ENCODE measurements around the gene NELL2.
"Not testable (repeated sequence)": the region's sequence is repeated elsewhere in the genome, so short reads cannot be mapped to it uniquely, and the experiment has no call there.

Gene NELL2

DNA sequence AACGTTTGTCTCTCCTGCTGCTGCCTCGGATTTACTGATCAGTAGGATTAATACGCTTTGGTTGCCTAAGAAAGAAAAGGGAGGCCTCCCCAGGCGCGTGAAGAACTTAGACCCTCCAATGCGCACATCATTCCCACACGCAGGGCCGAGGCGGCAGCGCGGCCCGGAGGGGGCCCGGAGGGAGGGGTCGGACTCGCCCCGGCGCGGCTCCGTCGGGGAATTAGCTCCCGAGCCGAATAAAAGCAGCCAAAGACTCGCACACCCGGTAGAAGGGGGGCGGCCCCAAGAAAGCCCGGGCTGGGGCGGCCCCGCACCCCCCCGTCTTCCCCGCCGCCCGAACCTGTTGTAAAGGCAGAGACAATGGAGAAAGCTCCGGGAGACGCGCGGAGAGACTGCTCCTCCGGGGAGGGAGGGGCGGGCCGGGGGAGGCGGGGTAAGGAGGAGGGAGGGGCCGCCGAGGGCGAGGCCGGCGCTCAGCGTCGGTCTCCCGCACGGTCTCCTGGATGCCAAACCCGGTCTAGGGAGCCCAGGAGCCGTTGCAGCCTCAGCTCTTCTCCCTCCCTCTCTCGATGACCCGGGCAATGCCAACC, at the start of gene NELL2:
Gene NELL2, minus strand, starts transcription at position 362 of the 590 bp plus-strand sequence. CDS start 446 bp downstream, outside the sequence.
- Histone ChIP-seq H3K4me1 (ENCODE audit: control insufficient read depth, insufficient read depth, low read length, unreplicated experiment) (peaks cover 4% of the 10 kb centered on the region), H3K36me3 (ENCODE audit: insufficient read depth, low read length) (no peaks in the 10 kb centered on the region), H3K27ac (ENCODE audit: low read depth, low read length) (no peak within 1 kb of the TSS), H3K4me3 (ENCODE audit: low read depth, low read length) (peak within 1 kb of the TSS; percentile 76), H2AFZ (ENCODE audit: low read length, unreplicated experiment) (peak within 1 kb of the TSS; percentile 0), H3K27me3 (ENCODE audit: insufficient read depth, low read length) (peaks cover 75% of the 10 kb centered on the region), H3K79me2 (ENCODE audit: control insufficient read depth, insufficient read depth, low read length, unreplicated experiment) (no peaks in the 10 kb centered on the region)

DNA sequence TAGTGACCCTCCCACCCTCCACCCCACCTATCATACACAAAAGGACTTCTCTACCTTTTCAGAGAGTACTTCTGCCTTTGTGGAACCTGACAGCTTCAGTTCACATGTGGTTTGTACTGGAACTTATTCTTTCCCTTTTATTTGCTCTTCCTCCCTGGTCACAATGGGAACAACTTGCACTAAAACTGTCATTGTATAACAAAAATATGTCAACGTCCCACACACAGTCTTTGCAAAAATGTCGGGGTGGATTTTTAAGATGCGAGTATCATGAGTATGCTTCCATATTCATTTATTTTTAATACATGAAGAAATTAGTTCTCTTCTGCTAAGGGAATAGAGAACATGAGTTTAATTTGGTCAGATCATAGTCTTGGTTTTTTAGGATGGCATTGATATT, 45.6 kb upstream of the NELL2 start:
- Histone ChIP-seq H3K27ac (ENCODE audit: low read depth, low read length) (no peak overlapping the region), H3K36me3 (ENCODE audit: insufficient read depth, low read length) (no peaks in the 10 kb centered on the region), H3K27me3 (ENCODE audit: insufficient read depth, low read length) (no peaks in the 10 kb centered on the region), H2AFZ (ENCODE audit: low read length, unreplicated experiment) (no peak overlapping the region), H3K4me1 (ENCODE audit: control insufficient read depth, insufficient read depth, low read length, unreplicated experiment) (no peaks in the 10 kb centered on the region), H3K79me2 (ENCODE audit: control insufficient read depth, insufficient read depth, low read length, unreplicated experiment) (no peaks in the 10 kb centered on the region), H3K4me3 (ENCODE audit: low read depth, low read length) (no peak overlapping the region)

DNA sequence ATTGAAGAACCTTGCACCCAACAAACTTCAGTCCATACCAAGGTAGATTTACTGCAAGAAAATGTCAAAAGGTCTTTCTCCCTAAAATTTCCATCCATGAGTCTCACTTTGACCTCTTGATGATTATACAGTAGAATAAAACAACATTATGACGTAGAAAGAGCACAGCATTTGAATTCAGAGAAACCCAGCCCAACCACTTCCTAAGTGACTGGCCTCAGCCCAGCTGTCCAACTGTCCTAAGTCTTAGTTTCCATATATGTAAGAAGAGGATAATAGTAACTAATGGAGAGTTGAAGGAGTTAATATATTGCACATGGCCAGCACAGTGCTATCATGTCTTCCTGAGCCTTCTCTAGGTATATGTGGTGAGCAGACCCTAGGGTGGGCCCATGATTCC, 41.0 kb upstream of the NELL2 start:
- no peak overlapping the region for H3K4me3 ChIP-seq (ENCODE audit: low read depth, low read length)
- no peak overlapping the region for H2AFZ ChIP-seq (ENCODE audit: low read length, unreplicated experiment)
- no peaks in the 10 kb centered on the region for H3K27me3 ChIP-seq (ENCODE audit: insufficient read depth, low read length)
- H3K4me1 ChIP-seq (ENCODE audit: control insufficient read depth, insufficient read depth, low read length, unreplicated experiment): no peaks in the 10 kb centered on the region
- no peak overlapping the region for H3K27ac ChIP-seq (ENCODE audit: low read depth, low read length)
- H3K79me2 ChIP-seq (ENCODE audit: control insufficient read depth, insufficient read depth, low read length, unreplicated experiment): no peaks in the 10 kb centered on the region
- H3K36me3 ChIP-seq (ENCODE audit: insufficient read depth, low read length): no peaks in the 10 kb centered on the region

DNA sequence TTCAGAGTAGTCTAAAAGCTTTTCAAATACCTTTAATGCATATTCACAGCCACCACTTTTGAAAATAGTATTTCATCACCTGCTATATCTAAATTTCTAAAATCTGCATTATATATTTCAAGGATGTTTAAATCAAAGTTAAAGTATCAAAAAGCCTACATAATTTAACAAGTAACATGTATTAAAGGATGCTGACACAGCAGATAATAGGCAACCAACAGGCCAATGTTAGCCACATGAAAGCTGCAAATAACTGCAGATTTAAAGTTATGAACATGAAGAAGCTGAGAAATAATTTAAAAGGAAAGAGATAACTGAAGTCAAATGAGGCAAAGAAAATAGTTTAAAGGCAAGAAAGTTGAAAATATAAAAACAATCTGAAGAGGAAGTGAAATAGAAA, 39.8 kb upstream of the NELL2 start:
- Histone ChIP-seq H3K27ac (ENCODE audit: low read depth, low read length) (no peak overlapping the region), H3K4me1 (ENCODE audit: control insufficient read depth, insufficient read depth, low read length, unreplicated experiment) (no peaks in the 10 kb centered on the region), H3K79me2 (ENCODE audit: control insufficient read depth, insufficient read depth, low read length, unreplicated experiment) (no peaks in the 10 kb centered on the region), H3K27me3 (ENCODE audit: insufficient read depth, low read length) (no peaks in the 10 kb centered on the region), H3K36me3 (ENCODE audit: insufficient read depth, low read length) (no peaks in the 10 kb centered on the region), H2AFZ (ENCODE audit: low read length, unreplicated experiment) (no peak overlapping the region), H3K4me3 (ENCODE audit: low read depth, low read length) (no peak overlapping the region)

DNA sequence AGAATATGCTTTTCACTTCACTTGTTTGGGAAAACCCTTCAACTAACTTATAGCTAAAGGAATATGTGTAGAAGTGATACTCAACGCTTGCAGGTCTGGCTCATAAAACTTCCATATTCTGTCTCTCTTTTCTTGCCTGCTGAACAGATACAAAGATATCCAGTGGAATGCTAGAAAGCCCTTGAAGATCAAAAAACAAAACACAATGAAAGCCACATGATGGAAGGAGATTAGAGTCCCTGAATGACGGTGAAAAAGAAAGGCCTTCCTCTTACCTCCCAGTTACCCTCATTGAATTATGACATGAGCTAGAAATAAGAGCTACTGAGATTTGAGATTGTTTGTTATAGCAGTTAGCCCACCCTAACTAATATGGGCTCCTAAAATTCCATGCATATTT, 28.2 kb upstream of the NELL2 start:
- Histone ChIP-seq H3K4me1 (ENCODE audit: control insufficient read depth, insufficient read depth, low read length, unreplicated experiment) (no peaks in the 10 kb centered on the region), H3K27ac (ENCODE audit: low read depth, low read length) (no peak overlapping the region), H3K4me3 (ENCODE audit: low read depth, low read length) (no peak overlapping the region), H3K36me3 (ENCODE audit: insufficient read depth, low read length) (no peaks in the 10 kb centered on the region), H2AFZ (ENCODE audit: low read length, unreplicated experiment) (no peak overlapping the region), H3K79me2 (ENCODE audit: control insufficient read depth, insufficient read depth, low read length, unreplicated experiment) (no peaks in the 10 kb centered on the region), H3K27me3 (ENCODE audit: insufficient read depth, low read length) (no peaks in the 10 kb centered on the region; the same call in 1 of the 2 replicates)

DNA sequence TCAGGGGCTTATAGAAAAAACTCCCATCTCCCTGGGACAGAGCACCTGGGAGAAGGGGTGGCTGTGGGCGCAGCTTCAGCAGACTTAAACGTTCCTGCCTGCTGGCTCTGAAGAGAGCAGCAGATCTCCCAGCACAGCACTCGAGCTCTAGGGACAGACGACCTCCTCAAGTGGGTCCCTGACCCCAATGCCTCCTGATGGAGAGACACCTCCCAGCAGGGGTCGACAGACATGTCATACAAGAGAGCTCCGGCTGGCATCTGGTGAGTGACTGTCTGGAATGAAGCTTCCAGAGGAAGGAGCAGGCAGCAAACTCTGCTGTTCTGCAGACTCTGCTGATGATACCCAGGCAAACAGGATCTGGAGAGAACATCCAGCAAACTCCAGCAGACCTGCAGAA, 22.0 kb upstream of the NELL2 start:
- not testable (repeated sequence) for H3K79me2 ChIP-seq (ENCODE audit: control insufficient read depth, insufficient read depth, low read length, unreplicated experiment); H3K4me3 ChIP-seq (ENCODE audit: low read depth, low read length); H3K27ac ChIP-seq (ENCODE audit: low read depth, low read length); H3K27me3 ChIP-seq (ENCODE audit: insufficient read depth, low read length); H2AFZ ChIP-seq (ENCODE audit: low read length, unreplicated experiment); H3K4me1 ChIP-seq (ENCODE audit: control insufficient read depth, insufficient read depth, low read length, unreplicated experiment); H3K36me3 ChIP-seq (ENCODE audit: insufficient read depth, low read length)

DNA sequence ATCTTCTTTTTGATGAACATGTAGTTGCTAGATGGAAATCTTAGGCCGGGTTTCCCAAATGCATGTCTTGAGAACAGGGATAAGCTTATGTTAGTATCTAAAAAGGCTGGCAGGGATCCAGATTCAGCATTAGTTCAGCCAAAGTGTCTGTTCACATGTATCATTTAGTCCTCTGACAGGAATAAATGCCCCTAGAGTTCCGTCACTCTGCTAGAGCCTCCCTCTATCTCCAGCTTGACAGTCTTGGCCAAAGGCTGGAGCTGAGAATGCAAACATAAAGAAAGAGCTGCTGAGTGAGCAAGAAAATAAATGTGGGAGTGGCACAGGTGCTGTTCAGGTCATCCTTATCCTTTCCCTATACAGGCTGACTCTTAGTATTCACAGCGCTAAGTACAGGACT, 13.8 kb upstream of the NELL2 start:
- H3K27ac ChIP-seq (ENCODE audit: low read depth, low read length): no peak overlapping the region
- no peak overlapping the region for H2AFZ ChIP-seq (ENCODE audit: low read length, unreplicated experiment)
- no peaks in the 10 kb centered on the region for H3K27me3 ChIP-seq (ENCODE audit: insufficient read depth, low read length)
- H3K79me2 ChIP-seq (ENCODE audit: control insufficient read depth, insufficient read depth, low read length, unreplicated experiment): no peaks in the 10 kb centered on the region
- H3K4me3 ChIP-seq (ENCODE audit: low read depth, low read length): no peak overlapping the region
- no peaks in the 10 kb centered on the region for H3K4me1 ChIP-seq (ENCODE audit: control insufficient read depth, insufficient read depth, low read length, unreplicated experiment)
- no peaks in the 10 kb centered on the region for H3K36me3 ChIP-seq (ENCODE audit: insufficient read depth, low read length)

DNA sequence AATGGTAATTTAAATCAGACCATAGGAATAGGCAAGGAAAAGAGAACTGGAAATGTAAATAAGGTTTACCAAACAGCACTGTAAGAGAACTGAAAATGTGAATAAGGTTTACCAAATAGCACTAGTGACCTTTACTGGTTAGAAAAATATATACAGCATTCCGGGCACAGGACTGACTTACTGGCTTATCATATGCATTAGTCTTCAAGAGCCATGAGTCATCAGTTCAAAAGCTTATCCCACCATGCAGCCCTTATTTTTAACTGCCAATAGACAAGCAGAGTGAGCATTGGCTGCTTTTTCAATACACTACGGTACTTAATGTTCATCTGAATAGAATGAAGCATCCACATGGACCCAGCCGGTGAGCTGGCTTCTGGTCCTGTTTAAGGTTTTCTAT, 13.0 kb upstream of the NELL2 start:
- Histone ChIP-seq H3K79me2 (ENCODE audit: control insufficient read depth, insufficient read depth, low read length, unreplicated experiment) (no peaks in the 10 kb centered on the region), H3K27me3 (ENCODE audit: insufficient read depth, low read length) (no peaks in the 10 kb centered on the region), H2AFZ (ENCODE audit: low read length, unreplicated experiment) (no peak overlapping the region), H3K4me3 (ENCODE audit: low read depth, low read length) (no peak overlapping the region), H3K4me1 (ENCODE audit: control insufficient read depth, insufficient read depth, low read length, unreplicated experiment) (no peaks in the 10 kb centered on the region), H3K36me3 (ENCODE audit: insufficient read depth, low read length) (no peaks in the 10 kb centered on the region), H3K27ac (ENCODE audit: low read depth, low read length) (no peak overlapping the region)

DNA sequence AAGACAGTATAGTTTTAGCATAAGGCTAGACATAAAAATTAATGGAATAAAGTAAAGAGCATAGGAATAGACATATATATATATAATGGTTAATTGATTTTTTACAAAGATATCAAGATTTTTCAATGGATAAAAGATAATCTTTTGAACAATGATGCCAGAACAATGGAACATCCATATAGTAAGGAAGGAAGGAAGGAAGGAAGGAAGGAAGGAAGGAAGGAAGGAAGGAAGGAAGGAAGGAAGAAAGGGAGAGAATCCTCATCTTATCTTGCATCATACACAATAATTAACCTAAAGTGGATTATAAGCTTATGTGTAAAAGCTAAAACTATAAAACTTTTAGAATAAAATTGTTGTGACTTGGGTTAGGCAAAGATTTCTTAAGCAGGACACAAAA, 9.8 kb upstream of the NELL2 start:
- no peak overlapping the region for H2AFZ ChIP-seq (ENCODE audit: low read length, unreplicated experiment)
- no peaks in the 10 kb centered on the region for H3K79me2 ChIP-seq (ENCODE audit: control insufficient read depth, insufficient read depth, low read length, unreplicated experiment)
- H3K4me3 ChIP-seq (ENCODE audit: low read depth, low read length): no peak overlapping the region
- no peak overlapping the region for H3K27ac ChIP-seq (ENCODE audit: low read depth, low read length)
- no peaks in the 10 kb centered on the region for H3K36me3 ChIP-seq (ENCODE audit: insufficient read depth, low read length)
- no peaks in the 10 kb centered on the region for H3K27me3 ChIP-seq (ENCODE audit: insufficient read depth, low read length)
- no peaks in the 10 kb centered on the region for H3K4me1 ChIP-seq (ENCODE audit: control insufficient read depth, insufficient read depth, low read length, unreplicated experiment)

DNA sequence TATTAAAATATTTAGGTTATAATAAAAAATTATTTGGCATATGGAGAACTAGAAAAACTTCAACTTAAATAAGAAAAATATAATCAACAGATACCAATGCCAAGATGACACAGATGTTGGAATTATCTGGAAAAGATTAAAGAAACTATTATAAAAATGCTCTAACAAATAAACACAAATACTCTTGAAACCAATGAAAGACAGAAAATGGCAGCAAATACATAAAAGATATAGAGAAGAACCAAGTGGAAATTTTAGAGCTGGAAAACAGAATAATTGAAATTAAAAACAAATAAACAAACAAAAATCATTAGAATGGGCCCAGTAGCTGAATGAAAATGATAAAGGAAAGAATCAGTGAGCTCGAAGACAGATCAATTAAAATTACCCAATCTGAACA, 5.1 kb upstream of the NELL2 start:
- H3K4me3 ChIP-seq (ENCODE audit: low read depth, low read length): no peak overlapping the region
- no peak overlapping the region for H2AFZ ChIP-seq (ENCODE audit: low read length, unreplicated experiment)
- no peaks in the 10 kb centered on the region for H3K79me2 ChIP-seq (ENCODE audit: control insufficient read depth, insufficient read depth, low read length, unreplicated experiment)
- H3K27ac ChIP-seq (ENCODE audit: low read depth, low read length): no peak overlapping the region
- H3K36me3 ChIP-seq (ENCODE audit: insufficient read depth, low read length): no peaks in the 10 kb centered on the region
- peaks cover 28% of the 10 kb centered on the region for H3K27me3 ChIP-seq (ENCODE audit: insufficient read depth, low read length)
- no peaks in the 10 kb centered on the region for H3K4me1 ChIP-seq (ENCODE audit: control insufficient read depth, insufficient read depth, low read length, unreplicated experiment)

DNA sequence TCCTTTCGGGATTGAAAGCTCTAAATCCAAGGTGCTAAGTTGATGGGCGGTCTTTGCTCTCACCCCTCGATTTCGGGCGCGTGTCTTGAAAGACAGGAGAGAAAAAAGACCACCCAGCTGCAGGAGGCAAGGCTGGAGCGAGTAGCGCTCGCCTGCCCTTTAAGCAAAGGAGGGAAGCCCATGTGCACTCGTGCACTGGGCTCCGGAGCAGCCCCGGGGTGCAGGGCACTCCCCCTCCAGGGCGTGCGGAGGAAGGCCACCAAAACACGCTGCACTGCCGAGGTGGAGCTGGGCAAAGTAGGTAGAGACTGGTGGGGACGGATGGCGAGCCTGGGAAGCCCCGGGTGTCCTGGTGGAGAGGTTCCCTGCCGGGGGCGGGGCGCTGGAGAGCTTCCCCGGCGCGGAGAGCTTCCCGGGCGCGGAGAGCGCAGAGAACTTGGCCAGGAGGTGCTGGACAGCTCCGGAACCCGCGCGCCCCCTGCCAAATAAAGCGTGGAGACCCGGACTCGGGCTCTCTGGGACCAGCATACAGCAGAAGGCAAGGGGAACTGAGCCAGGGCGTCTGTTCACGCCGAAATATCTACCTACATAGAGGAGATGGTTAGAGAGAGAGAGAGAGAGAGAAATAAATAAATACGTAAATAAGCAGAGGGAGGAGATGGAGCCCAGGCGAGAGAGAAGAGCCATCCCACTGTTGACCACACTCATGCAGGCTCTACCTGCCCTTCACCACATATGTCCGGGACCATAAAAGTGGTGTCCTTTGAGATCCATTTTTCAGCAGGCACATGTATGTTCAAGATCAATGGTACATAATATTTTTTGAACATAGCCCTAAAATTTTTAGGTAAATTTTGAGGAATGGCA, 662 bp upstream of the NELL2 start:
- H3K27me3 ChIP-seq (ENCODE audit: insufficient read depth, low read length): peaks cover 68% of the 10 kb centered on the region
- H3K27ac ChIP-seq (ENCODE audit: low read depth, low read length): no peak overlapping the region
- H3K36me3 ChIP-seq (ENCODE audit: insufficient read depth, low read length): no peaks in the 10 kb centered on the region
- no peaks in the 10 kb centered on the region for H3K79me2 ChIP-seq (ENCODE audit: control insufficient read depth, insufficient read depth, low read length, unreplicated experiment)
- peaks cover 4% of the 10 kb centered on the region for H3K4me1 ChIP-seq (ENCODE audit: control insufficient read depth, insufficient read depth, low read length, unreplicated experiment)
- peak overlapping the region; percentile 0 for H2AFZ ChIP-seq (ENCODE audit: low read length, unreplicated experiment)
- peak overlapping the region; percentile 76 for H3K4me3 ChIP-seq (ENCODE audit: low read depth, low read length)

All from ACC112 (cell line).